C4-2B (cell line): ENCODE data around the gene R3HDM2.

Source experiments
- H3K27ac ChIP-seq: fragments of 450-650 bp; 2 replicates; pipeline ENCODE4 v1.5.1; 2017
- CTCF ChIP-seq: fragments of 450-650 bp; conservative IDR thresholded peaks from 2 replicates; pipeline ENCODE4 v1.5.1; 2017; ENCODE audit warnings: mild to moderate bottlenecking
- ZFX ChIP-seq: fragments of 450-650 bp; IDR thresholded peaks from 2 replicates; pipeline ENCODE4 v1.6.1; 2017

Gene R3HDM2

DNA sequence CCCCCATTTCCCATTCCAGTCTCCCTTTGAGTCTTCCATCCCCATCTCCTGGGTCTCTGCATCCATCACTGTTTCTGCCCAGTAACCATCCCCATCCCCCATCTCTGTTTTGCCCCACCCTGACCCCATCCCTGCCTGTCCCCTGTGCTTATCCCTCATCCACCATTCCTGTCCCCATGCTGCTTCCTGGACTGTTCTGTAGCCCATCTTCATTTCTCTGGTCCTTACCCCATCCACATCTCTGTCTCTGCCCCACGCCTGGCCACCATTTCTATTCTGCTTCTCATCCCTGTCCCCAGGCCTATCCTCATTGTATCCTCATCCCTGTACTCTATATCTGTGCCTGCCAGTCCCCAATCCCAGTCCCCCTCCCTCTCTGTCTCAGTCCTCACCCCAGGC lies 210.1 kb downstream of the R3HDM2 start:
- no peak for TF ChIP-seq ZFX
- no peak for TF ChIP-seq CTCF

DNA sequence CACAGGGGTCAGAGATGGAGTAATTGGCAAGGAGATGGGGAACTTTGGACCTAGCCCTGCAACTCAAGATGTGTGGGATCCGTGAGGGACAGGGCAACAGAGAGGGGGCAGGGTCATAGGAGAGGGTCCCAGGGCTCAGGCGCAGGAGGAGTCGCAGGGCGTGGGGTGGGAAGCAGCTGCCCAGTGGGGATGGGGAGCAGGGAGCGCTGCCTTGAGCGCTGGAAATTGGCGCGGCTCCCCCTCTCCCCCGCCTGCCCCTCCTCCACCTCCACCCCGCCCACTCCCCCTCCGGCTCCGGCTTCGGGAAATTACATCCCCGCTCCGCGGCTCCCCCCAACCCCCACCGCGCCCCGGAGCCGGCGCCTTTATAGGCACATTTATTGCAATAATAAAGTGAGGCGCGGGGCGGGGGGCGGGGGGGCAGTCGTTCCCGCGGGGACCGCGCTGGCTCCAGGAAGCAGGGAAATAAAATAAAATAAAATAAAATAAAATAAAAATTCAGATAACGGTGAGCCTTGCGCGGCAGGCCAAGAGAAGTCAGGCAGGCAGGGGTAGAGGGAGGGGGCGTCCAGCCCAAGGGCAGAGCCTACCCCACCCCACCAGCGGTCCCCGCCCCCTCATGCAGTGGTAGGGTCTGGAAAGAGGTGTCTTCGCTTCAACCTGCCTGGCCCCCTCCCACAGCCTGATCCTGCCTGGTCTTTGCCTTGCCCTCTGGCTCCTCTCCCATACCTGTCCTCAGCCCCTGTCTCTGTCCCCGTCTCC lies 210.7 kb downstream of the R3HDM2 start:
- H3K27ac ChIP-seq, result no peak overlapping the region
- TF ChIP-seq CTCF (no peak), ZFX (no peak)

More for the DNA sequence above, 210.1 kb downstream of the R3HDM2 start:
- no peak overlapping the region for H3K27ac ChIP-seq

DNA sequence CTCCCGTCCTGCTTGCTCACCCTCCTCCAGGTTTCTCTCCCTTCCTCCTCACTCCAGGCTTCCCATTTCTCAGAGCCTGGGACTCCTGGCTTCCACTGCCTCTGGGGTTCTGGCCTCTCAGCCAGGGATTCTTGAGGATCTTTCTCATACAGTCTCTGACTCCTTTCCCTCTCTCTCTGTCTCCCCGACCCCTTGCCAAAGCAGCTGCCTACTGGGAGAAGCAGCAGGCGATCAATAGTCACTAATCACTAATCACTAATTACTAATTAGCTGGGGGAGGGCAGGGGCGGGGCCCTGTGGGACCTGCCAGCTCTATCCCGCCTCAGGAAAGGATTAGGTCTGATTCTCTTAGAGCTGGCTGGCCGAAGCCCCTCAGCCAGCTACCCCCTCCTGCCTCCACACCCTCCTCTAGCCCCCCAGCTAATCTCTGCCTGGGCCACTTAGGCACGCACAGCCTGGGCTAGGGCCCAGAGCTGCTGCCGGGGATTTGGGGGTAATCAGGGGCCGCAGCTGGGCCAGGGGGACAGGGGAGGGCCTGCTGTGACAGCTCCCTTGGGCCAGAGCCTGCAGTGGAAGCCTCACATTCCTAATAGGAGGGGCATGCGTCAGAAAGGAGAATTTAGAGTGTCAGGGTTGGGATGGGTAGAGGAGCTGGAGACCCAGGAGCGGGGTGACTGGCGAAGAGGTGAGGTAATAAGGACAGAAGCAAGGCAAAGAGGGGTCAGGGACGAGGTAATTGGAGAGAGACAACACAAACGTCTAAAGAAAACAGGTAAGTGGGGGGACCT lies 211.4 kb downstream of the R3HDM2 start:
- no peak for TF ChIP-seq ZFX
- TF ChIP-seq CTCF, result no peak
- H3K27ac ChIP-seq, result peak overlapping the region; percentile 2; the same call in 1 of the 2 replicates

- TF ChIP-seq ZFX, result no peak
- TF ChIP-seq CTCF, result no peak
- peak overlapping the region; percentile 75 for H3K27ac ChIP-seq
Measured at GRCh38 chr12:57218030-57218853, 212.6 kb downstream of the R3HDM2 start.

DNA sequence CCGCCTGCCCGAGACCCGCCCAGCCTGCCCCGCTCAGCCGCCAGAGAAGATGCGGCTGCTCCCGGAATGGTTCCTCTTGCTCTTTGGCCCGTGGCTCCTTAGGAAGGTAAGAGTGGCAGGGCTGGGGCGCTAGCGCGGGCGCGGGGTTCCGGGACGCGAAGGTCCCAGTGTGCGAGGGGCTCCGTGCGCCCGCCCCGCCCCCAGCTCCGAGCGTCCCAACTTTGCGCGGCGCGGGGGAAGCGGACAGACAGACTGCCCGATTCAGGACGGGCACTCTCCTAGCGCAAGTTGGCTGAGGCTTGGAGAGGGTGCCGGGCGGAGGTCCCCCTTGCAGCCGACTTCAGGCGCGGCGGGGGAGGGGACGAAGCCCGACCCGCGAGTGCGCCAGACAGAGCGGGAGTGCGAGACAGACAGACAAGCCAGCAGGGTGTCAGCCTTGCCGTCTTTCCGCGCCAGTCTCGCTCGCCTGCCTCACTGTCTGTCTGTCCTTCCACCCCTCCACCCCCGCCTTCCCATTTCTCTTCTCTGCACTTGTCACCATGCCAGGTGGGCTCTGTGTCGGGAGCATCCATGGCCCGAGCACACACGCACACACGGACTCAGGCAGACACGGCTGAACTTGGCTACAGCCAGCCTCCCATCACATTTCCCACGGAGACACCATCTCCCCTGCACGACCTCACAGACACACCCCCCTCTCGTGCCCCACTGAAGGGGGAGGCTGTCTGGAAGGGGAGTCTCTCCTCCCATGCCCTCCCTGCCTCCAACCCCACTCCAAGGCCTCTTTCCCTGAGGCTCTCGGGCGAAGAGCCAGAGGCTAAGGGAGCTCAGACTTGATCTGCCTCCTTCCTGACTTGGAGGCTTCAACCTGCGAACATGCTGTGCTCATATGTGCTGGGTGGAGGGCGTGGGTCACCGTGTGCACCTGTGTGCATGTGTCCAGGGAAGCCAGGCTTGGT lies 213.6 kb downstream of the R3HDM2 start:
- peak overlapping the region; percentile 75 for H3K27ac ChIP-seq
- TF ChIP-seq ZFX (no peak), CTCF (no peak)

- no peak for TF ChIP-seq ZFX
- TF ChIP-seq CTCF, result no peak; the same call in 1 of the 2 replicates
- peak within 1 kb of the TSS; percentile 75 for H3K27ac ChIP-seq
Measured at GRCh38 chr12:57216014-57216911, 214.6 kb downstream of the R3HDM2 start, which contains the start of gene NXPH4. Gene NXPH4 (plus strand): TSS chr12:57216794. CDS start chr12:57216970, 176 bp downstream.
